ENCODE results near the gene RFPL3.

GRCh38 chr22:32328306-32329201, 29.1 kb upstream of the RFPL3 start:
- TF ChIP-seq ZNF275 (CRISPR knock-in tag; IDR thresholded peaks at IDR 0.05; ENCODE audit: borderline replicate concordance) (no peak), ARNT2 (CRISPR knock-in tag; IDR thresholded peaks at IDR 0.05; ENCODE audit: low read depth) (no peak), ZNF660 (CRISPR knock-in tag; IDR thresholded peaks at IDR 0.05; ENCODE audit: borderline replicate concordance, low read depth) (no peak), ATF7 (IDR thresholded peaks at IDR 0.05) (no peak), ATF7 (CRISPR knock-in tag; IDR thresholded peaks at IDR 0.05) (no peak), ATF6 (CRISPR knock-in tag; conservative IDR thresholded peaks at IDR 0.05) (no peak), HDAC6 (IDR thresholded peaks at IDR 0.05; ENCODE audit: low read depth, low read length) (no peak), HHEX (CRISPR knock-in tag; IDR thresholded peaks at IDR 0.05) (no peak)

Measured in HepG2 (cell line).